ENCODE data around the gene ANKDD1B.
"Not testable (repeated sequence)": the region's sequence is repeated elsewhere in the genome, so short reads cannot be mapped to it uniquely, and the experiment has no call there.

The ANKDD1B gene

GRCh38 chr5:75675783-75676182 is 64.5 kb downstream of the ANKDD1B start:
- no peak overlapping the region for H3K27ac Mint-ChIP-seq
- H3K36me3 Mint-ChIP-seq (ENCODE audit: insufficient read depth) = peaks cover 12% of the 10 kb centered on the region
- H3K27me3 Mint-ChIP-seq = no peaks in the 10 kb centered on the region
- no peaks in the 10 kb centered on the region for H3K4me1 Mint-ChIP-seq (ENCODE audit: low read depth in 2 of 2)
- no peak for DNase-seq
- ATAC-seq (replicated peaks) = no peak
- no peak overlapping the region for H3K4me3 Mint-ChIP-seq
- H3K9me3 Mint-ChIP-seq = no peaks in the 10 kb centered on the region

- DNase-seq (no peak), ATAC-seq (replicated peaks) (no peak)
- Mint-ChIP-seq H3K36me3 (ENCODE audit: insufficient read depth) (peaks cover 14% of the 10 kb centered on the region), H3K27me3 (no peaks in the 10 kb centered on the region), H3K9me3 (no peaks in the 10 kb centered on the region), H3K27ac (peak overlapping the region in 1 of 2 donors; percentile 11), H3K4me3 (no peak overlapping the region), H3K4me1 (ENCODE audit: low read depth in 2 of 2) (no peaks in the 10 kb centered on the region)
Measured at GRCh38 chr5:75677607-75678006, 66.4 kb downstream of the ANKDD1B start.

DNA sequence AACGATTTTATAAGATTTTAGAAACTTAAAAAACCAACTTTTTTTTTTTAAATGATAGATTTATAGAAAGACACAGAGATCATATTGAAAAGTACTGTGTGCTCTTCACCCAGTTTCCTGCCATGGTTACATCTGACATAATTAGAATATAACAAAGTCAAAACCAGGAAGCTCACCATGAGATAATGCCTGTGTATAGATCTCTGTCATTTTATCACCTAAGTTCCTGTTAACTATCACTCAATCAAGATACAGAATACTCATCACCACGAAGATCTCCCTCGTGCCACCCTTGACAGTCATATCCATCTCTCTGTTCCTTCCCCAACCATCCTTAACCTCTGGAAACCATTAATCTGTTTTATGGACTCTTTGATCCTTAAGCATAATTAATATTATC is 66.9 kb downstream of the ANKDD1B start:
- DNase-seq (no peak), ATAC-seq (replicated peaks) (peak; percentile 55)
- Mint-ChIP-seq H3K36me3 (ENCODE audit: insufficient read depth) (peaks cover 11% of the 10 kb centered on the region), H3K27me3 (no peaks in the 10 kb centered on the region), H3K4me3 (no peak overlapping the region), H3K9me3 (no peaks in the 10 kb centered on the region), H3K27ac (peak overlapping the region in 1 of 2 donors; percentile 11), H3K4me1 (ENCODE audit: low read depth in 2 of 2) (no peaks in the 10 kb centered on the region)

- peak overlapping the region in 1 of 2 donors; percentile 52 for H3K27ac Mint-ChIP-seq
- peak; percentile 59 for ATAC-seq (replicated peaks)
- peaks cover 25% of the 10 kb centered on the region for H3K36me3 Mint-ChIP-seq (ENCODE audit: insufficient read depth)
- H3K4me1 Mint-ChIP-seq (ENCODE audit: low read depth in 2 of 2) = no peaks in the 10 kb centered on the region
- H3K9me3 Mint-ChIP-seq = no peaks in the 10 kb centered on the region
- H3K4me3 Mint-ChIP-seq = no peak overlapping the region
- H3K27me3 Mint-ChIP-seq = no peaks in the 10 kb centered on the region
- DNase-seq = no peak
Measured at GRCh38 chr5:75681125-75681830, 70.0 kb downstream of the ANKDD1B start.

DNA sequence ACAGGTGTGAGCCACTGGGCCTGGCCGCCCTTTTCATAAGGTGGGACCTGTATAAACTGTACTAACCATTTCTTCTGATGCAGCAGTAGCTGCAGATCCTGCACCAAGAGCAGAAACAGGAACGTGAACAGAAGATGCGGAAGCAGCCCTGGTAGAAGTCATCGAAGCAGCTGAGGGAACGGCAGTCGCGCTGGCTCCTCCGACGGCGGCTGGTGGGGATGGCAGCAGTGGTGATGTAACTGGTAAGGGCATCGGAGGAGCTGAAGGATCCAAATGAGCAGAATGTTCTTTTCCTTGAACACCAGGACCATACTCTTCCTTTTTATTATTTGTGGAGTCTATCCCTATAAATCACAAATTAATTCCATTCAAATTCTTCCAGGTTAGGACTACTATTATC is 73.9 kb downstream of the ANKDD1B start:
- Mint-ChIP-seq H3K27ac (no peak overlapping the region), H3K36me3 (ENCODE audit: insufficient read depth) (peaks cover 50% of the 10 kb centered on the region), H3K27me3 (no peaks in the 10 kb centered on the region), H3K9me3 (no peaks in the 10 kb centered on the region), H3K4me1 (ENCODE audit: low read depth in 2 of 2) (no peaks in the 10 kb centered on the region), H3K4me3 (no peak overlapping the region)
- DNase-seq = no peak
- ATAC-seq (replicated peaks) = no peak

- no peak overlapping the region for H3K4me3 Mint-ChIP-seq
- H3K27ac Mint-ChIP-seq = peak overlapping the region; percentile 32 to 35
- H3K9me3 Mint-ChIP-seq = no peaks in the 10 kb centered on the region
- no peaks in the 10 kb centered on the region for H3K27me3 Mint-ChIP-seq
- no peak for ATAC-seq (replicated peaks)
- peaks cover 58% of the 10 kb centered on the region for H3K36me3 Mint-ChIP-seq (ENCODE audit: insufficient read depth)
- H3K4me1 Mint-ChIP-seq (ENCODE audit: low read depth in 2 of 2) = peaks cover 2 to 4% of the 10 kb centered on the region in 2 donors
- no peak for DNase-seq
Measured at GRCh38 chr5:75686480-75686879, 75.2 kb downstream of the ANKDD1B start.

DNA sequence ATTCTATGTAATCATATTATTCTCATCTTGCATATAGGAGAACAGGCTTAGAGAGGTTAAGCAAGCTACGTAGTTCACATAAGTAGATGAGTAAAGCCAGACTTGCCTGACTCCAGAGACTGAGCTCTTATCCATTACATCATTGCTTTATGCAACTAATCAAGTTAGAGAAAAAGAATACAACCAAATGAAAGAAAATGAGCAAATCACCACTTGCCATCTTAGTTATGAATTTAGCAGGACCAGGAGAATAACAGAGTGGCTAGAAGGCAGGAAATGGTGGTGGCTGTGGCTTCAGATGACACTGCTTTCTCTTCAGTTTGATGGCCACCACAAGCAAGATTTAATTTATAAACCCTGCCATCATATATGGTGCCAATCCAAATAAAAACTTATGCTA is 79.4 kb downstream of the ANKDD1B start:
- Mint-ChIP-seq H3K27ac (peak overlapping the region in 1 of 2 donors; percentile 17), H3K4me1 (ENCODE audit: low read depth in 2 of 2) (peaks cover 4 to 5% of the 10 kb centered on the region in 2 donors), H3K36me3 (ENCODE audit: insufficient read depth) (peaks cover 62% of the 10 kb centered on the region), H3K27me3 (no peaks in the 10 kb centered on the region), H3K9me3 (no peaks in the 10 kb centered on the region), H3K4me3 (no peak overlapping the region)
- DNase-seq = no peak
- peak; percentile 68 for ATAC-seq (replicated peaks)

DNA sequence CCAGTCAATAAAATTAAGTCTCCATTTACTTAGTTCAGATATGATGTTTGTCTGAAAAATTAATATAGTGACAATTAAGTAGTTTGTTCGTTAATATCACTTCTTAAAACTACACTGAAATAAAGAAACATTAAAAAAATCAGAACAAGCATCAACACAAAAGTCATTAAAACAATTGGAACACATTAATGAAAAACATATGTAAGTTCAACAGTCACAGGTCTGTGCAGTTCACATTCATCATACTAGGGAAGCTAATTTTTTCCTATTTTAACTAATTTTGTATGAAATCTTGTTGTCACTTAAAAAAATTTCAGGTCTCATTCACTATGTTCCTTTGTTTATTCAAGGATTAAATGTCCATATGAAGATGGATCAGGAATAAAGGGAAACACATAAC is 83.5 kb downstream of the ANKDD1B start:
- peak overlapping the region in 1 of 2 donors; percentile 29 for H3K27ac Mint-ChIP-seq
- ATAC-seq (replicated peaks) = no peak
- H3K9me3 Mint-ChIP-seq = peaks cover 0 to 7% of the 10 kb centered on the region in 2 donors
- DNase-seq = no peak
- H3K27me3 Mint-ChIP-seq = no peaks in the 10 kb centered on the region
- H3K4me3 Mint-ChIP-seq = no peak overlapping the region
- H3K36me3 Mint-ChIP-seq (ENCODE audit: insufficient read depth) = peaks cover 35% of the 10 kb centered on the region
- peaks cover 9 to 10% of the 10 kb centered on the region in 2 donors for H3K4me1 Mint-ChIP-seq (ENCODE audit: low read depth in 2 of 2)

DNA sequence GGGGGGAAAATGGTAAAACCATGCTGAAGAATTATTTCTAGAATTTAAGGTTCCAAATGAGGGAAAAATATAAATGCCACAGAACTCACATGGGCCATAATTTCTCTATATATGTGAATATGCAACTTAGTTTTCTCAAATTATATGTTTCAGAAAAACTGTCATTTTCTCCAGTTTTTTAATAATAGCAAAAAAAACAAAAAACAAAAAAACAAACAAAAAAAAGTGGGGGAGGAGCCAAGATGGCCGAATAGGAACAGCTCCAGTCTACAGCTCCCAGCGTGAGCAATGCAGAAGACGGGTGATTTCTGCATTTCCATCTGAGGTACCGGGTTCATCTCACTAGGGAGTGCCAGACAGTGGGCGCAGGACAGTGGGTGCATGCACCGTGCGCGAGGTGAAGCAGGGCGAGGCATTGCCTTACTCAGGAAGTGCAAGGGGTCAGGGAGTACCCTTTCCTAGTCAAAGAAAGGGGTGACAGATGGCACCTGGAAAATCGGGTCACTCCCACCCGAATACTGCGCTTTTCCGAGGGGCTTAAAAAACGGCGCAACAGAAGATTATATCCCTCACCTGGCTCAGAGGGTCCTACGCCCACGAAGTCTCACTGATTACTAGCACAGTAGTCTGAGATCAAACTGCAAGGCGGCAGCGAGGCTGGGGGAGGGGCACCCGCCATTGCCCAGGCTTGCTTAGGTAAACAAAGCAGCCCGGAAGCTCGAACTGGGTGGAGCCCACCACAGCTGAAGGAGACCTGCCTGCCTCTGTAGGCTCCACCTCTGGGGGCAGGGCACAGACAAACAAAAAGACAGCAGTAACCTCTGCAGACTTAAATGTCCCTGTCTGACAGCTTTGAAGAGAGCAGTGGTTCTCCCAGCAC is 84.5 kb downstream of the ANKDD1B start:
- not testable (repeated sequence) for H3K9me3 Mint-ChIP-seq; DNase-seq; H3K27me3 Mint-ChIP-seq; H3K4me1 Mint-ChIP-seq (ENCODE audit: low read depth in 2 of 2); ATAC-seq (replicated peaks)
- peak overlapping the region in 1 of 2 donors; percentile 29 for H3K27ac Mint-ChIP-seq
- peak overlapping the region in 1 of 2 donors; percentile 48 for H3K4me3 Mint-ChIP-seq
- H3K36me3 Mint-ChIP-seq (ENCODE audit: insufficient read depth) = peaks cover 26% of the 10 kb centered on the region

GRCh38 chr5:75701856-75702255 is 90.6 kb downstream of the ANKDD1B start:
- no peak overlapping the region for H3K4me3 Mint-ChIP-seq
- H3K27me3 Mint-ChIP-seq = no peaks in the 10 kb centered on the region
- H3K27ac Mint-ChIP-seq = no peak overlapping the region
- ATAC-seq (replicated peaks) = no peak
- peaks cover 5 to 18% of the 10 kb centered on the region in 2 donors for H3K4me1 Mint-ChIP-seq (ENCODE audit: low read depth in 2 of 2)
- DNase-seq = no peak
- peaks cover 18% of the 10 kb centered on the region for H3K36me3 Mint-ChIP-seq (ENCODE audit: insufficient read depth)
- peaks cover 0 to 7% of the 10 kb centered on the region in 2 donors for H3K9me3 Mint-ChIP-seq

DNA sequence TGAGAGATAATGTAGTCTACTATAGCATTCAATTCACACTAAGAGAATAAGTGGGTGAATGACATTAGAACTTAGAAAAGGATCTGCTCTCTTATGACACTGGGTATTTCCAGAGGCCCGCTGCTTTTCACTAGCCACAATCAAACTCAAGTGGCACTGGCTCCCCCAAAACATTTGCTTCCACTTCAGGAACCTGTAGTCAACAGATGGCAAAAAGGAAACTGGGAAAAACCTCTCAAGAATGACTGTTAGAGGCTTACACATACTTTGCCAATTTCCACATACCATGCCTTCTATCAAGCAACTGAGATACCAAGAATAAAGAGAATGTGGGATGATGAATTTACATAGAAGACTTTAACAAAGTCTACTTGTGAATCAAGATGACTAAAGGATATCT is 94.8 kb downstream of the ANKDD1B start:
- H3K27me3 Mint-ChIP-seq = no peaks in the 10 kb centered on the region
- DNase-seq (no peak), ATAC-seq (replicated peaks) (no peak)
- H3K4me3 Mint-ChIP-seq = no peak overlapping the region
- H3K36me3 Mint-ChIP-seq (ENCODE audit: insufficient read depth) = peaks cover 21% of the 10 kb centered on the region
- H3K4me1 Mint-ChIP-seq (ENCODE audit: low read depth in 2 of 2) = peaks cover 7 to 21% of the 10 kb centered on the region in 2 donors
- H3K9me3 Mint-ChIP-seq = no peaks in the 10 kb centered on the region
- H3K27ac Mint-ChIP-seq = no peak overlapping the region

DNA sequence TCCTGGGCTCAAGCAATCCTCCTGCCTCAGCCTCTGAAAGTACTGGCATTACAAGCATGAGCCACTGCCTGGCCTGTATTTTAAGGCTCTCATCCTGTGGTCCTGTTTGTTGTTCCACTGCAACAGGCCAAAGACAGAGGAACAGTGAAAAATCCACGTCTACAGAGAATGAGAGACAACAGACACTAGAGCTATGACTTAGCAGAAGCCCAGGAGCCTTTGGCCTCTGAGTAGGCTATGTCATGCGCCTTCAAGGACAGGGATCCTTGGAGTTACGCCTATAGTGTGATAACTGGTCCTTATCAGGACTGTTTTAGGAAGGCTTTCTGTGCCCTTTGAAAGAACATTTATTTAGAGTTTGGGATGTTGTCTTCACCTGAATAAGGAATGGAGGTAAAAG is 95.5 kb downstream of the ANKDD1B start:
- peaks cover 22% of the 10 kb centered on the region for H3K36me3 Mint-ChIP-seq (ENCODE audit: insufficient read depth)
- H3K4me1 Mint-ChIP-seq (ENCODE audit: low read depth in 2 of 2) = peaks cover 7 to 21% of the 10 kb centered on the region in 2 donors
- H3K4me3 Mint-ChIP-seq = no peak overlapping the region
- no peak for ATAC-seq (replicated peaks)
- DNase-seq = no peak
- H3K27me3 Mint-ChIP-seq = no peaks in the 10 kb centered on the region
- H3K27ac Mint-ChIP-seq = no peak overlapping the region
- H3K9me3 Mint-ChIP-seq = no peaks in the 10 kb centered on the region

DNA sequence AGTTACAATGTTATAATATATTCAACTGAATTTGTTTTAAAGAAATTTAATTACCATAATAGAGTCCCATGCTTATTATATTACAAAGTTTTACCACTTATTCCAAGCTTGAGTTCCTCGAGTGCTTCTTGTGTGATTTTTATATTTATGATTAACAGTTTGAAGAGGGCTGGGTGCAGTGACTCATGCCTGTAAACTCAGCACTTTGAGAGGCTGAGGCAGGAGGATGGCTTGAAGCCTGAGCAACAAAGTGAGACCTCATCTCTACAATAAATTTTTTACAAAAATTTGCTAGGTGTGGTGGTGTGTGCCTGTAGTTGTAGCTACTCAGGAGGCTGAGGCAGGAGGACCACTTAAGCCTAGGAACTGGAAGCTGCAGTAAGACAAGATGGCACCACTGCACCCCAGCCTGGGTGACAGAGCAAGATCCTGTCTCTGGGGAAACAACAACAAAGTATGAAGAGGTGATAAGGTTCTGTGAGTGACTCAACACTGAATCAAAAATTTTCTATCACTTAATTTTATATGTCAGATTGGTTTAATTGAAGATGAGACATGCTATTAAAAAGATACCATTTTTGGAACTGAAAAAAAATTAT is 96.8 kb downstream of the ANKDD1B start:
- Mint-ChIP-seq H3K36me3 (ENCODE audit: insufficient read depth) (peaks cover 22% of the 10 kb centered on the region), H3K4me1 (ENCODE audit: low read depth in 2 of 2) (peaks cover 7 to 15% of the 10 kb centered on the region in 2 donors), H3K27me3 (no peaks in the 10 kb centered on the region), H3K27ac (no peak overlapping the region), H3K4me3 (no peak overlapping the region), H3K9me3 (no peaks in the 10 kb centered on the region)
- no peak for DNase-seq
- ATAC-seq (replicated peaks) = no peak
